ENCODE results near the gene RSL1D1.
A peak's percentile ranks its signal among the peaks of the same experiment; 100 is the strongest.

RSL1D1 gene

DNA sequence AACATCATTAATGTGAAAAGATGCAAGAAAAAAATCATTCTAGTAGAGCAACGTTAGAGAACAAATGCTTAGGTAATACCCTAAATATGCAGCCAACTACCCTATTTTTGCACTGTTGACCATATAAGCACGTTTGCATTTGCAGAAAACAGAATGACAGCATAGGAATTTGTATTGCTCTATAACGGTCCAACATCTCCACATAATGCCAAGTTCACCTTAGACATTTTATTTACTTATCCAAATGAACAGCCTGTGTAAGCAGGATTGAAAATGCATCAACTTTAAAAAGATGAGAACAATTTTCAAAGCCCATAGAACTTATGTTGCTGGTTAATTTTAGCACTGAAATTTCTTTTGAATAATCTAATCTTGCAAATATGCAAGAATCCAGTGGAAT lies 19.1 kb upstream of the RSL1D1 start:
- TF ChIP-seq CTCF (IDR thresholded peaks at IDR 0.05; ENCODE audit: control insufficient read depth, insufficient read depth, low read depth, low read length, missing control alignments) = no peak
- DNase-seq (ENCODE audit: low read depth) = no peak
- H3K4me3 ChIP-seq (ENCODE audit: control insufficient read depth, low read depth, low read length) = no peak overlapping the region

DNA sequence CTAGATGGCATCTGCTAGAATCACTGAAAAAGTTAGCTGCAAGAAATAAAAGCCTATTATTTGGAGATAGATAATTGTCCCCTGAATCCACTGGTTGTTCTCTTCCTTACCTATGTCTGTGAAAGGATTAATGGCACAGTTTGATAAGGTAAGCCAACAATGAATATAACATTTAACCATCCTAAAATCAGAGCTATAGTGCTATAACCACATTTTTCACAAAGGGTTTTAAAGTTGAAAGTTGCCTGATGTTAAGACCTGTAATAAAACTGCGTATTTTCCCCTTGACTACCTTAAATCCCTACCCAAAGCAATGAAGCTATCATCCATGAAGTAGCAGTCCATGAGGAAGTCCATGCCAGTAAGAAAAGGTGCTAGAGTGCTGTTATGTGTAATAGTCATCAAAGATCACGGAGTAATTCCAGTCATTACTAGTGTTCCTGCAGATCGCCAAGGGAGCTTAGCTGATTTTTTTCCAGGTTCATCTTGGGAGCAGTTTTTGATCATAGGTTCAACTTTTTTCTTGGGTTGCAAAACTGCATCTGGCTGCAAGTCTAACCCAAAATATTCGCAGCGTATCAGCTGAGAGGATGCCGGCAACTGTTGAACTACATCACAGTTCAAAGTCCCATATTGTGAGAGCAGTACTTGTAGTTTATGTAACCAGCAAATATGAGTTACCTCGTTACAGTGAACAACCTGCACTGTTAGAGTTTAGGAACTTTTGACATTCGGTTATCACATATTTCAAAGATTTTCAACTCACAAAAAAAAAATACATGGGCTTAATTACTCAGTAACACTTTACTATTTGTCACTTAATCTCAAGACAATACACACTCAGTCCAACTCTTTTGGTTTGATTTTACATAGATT lies 18.2 kb upstream of the RSL1D1 start:
- no peak overlapping the region for H3K4me3 ChIP-seq (ENCODE audit: control insufficient read depth, low read depth, low read length)
- DNase-seq (ENCODE audit: low read depth) = no peak
- no peak for TF ChIP-seq CTCF (IDR thresholded peaks at IDR 0.05; ENCODE audit: control insufficient read depth, insufficient read depth, low read depth, low read length, missing control alignments)

- no peak for TF ChIP-seq CTCF (IDR thresholded peaks at IDR 0.05; ENCODE audit: control insufficient read depth, insufficient read depth, low read depth, low read length, missing control alignments)
- no peak for DNase-seq (ENCODE audit: low read depth)
- no peak overlapping the region for H3K4me3 ChIP-seq (ENCODE audit: control insufficient read depth, low read depth, low read length)
These were observed 17.2 kb upstream of the RSL1D1 start for GRCh38 chr16:11868412-11868980.

DNA sequence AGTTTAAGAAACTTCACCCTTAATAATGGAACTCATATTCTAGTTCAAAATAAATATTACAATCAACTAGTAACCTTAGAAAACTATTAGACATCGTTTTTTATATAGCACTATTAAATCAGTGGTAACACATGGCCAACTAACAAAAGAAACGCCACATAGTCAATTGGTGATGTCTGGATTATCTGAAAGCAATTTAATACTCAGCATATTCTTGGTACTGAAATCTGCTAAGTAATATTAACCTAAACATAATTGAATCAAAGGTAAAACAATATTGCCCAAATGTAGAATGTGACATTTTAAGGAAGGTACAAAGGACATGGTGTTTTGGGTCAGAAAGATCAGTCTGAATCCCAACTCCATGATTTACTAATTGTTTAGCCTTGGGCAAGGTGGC lies 11.1 kb upstream of the RSL1D1 start:
- TF ChIP-seq CTCF (IDR thresholded peaks at IDR 0.05; ENCODE audit: control insufficient read depth, insufficient read depth, low read depth, low read length, missing control alignments) = no peak
- DNase-seq (ENCODE audit: low read depth) = no peak

GRCh38 chr16:11857161-11857560 lies 5.8 kb upstream of the RSL1D1 start:
- H3K4me3 ChIP-seq (ENCODE audit: control insufficient read depth, low read depth, low read length) = no peak overlapping the region
- no peak for TF ChIP-seq CTCF (IDR thresholded peaks at IDR 0.05; ENCODE audit: control insufficient read depth, insufficient read depth, low read depth, low read length, missing control alignments)
- no peak for DNase-seq (ENCODE audit: low read depth)

More for the DNA sequence above, 11.1 kb upstream of the RSL1D1 start:
- no peak overlapping the region for H3K4me3 ChIP-seq (ENCODE audit: control insufficient read depth, low read depth, low read length)

- H3K4me3 ChIP-seq (ENCODE audit: control insufficient read depth, low read depth, low read length) = peak overlapping the region; percentile 82
- TF ChIP-seq CTCF (IDR thresholded peaks at IDR 0.05; ENCODE audit: control insufficient read depth, insufficient read depth, low read depth, low read length, missing control alignments) = no peak
- no peak for DNase-seq (ENCODE audit: low read depth)
These were observed 909 bp upstream of the RSL1D1 start for GRCh38 chr16:11852092-11852809.

Measured in AG09309 (cell line).